Vagina (tissue), 2 donors: ENCODE data around the gene CWC22.

Experiments used
- POLR2A ChIP-seq, 2 donors: fragments of 450-650 bp; IDR thresholded peaks; one replicate each; pipeline ENCODE4 v1.6.1; 2017; ENCODE audit warnings: antibody characterized with exemption in 2 of 2, mild to moderate bottlenecking in 2 of 2, moderate library complexity in 2 of 2
- TF ChIP-seq, protein P1 (sequence below), 3 experiments: fragments of 450-650 bp in 2 of 3; fragments of 200-600 bp in 1 of 3; sonication (generic) in 1 of 3; IDR thresholded peaks; one replicate each; pipeline ENCODE4 v1.5.1; 2017 to 2019; ENCODE audit warnings: antibody characterized with exemption in 3 of 3, mild to moderate bottlenecking in 2 of 3, moderate library complexity in 2 of 3

DNA sequence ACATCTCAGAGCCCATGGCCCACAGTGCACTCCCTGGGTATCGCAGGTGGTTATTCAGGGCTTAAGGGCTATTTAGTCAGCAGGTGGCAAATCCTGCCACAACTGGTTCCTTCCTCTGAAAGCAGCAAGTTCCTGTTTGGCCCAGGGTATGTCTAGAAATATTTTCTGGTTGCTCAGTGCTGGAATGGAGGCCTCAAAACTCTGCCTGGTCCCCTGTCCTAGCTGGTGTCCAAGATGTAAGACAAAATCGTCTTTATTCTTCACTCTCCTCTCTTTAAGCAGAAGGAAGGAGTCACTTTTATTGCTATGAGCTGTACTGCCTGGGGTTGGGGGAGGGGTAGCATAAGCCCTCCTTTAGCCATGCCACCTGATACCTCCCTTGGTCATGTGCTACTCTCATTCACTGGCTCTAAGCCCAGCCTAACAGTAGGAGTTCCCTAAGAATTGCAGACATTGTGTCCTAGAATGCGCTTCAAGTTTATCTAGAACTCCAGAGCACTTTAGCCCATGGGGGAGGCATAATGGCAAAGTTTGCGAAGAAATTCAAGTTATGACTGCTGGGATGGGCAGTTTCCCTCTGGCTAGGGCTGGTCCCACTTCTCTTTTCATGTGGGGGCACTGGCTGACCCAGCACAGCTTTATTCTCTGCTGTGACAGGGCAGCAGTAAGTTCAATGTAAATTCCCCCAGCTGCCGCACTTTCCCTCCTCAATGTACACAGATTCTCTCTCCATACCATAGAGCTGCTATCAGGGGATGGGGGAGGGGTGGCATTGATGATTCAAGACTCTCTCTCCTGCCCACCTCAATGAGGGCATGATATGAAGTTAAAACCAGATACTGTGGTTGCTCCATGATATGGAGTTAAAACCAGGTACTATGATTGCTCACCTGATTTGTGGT, 27.1 kb upstream of the CWC22 start:
- no peak for TF ChIP-seq POLR2A (IDR thresholded peaks at IDR 0.05)
- TF ChIP-seq, protein P1, sequence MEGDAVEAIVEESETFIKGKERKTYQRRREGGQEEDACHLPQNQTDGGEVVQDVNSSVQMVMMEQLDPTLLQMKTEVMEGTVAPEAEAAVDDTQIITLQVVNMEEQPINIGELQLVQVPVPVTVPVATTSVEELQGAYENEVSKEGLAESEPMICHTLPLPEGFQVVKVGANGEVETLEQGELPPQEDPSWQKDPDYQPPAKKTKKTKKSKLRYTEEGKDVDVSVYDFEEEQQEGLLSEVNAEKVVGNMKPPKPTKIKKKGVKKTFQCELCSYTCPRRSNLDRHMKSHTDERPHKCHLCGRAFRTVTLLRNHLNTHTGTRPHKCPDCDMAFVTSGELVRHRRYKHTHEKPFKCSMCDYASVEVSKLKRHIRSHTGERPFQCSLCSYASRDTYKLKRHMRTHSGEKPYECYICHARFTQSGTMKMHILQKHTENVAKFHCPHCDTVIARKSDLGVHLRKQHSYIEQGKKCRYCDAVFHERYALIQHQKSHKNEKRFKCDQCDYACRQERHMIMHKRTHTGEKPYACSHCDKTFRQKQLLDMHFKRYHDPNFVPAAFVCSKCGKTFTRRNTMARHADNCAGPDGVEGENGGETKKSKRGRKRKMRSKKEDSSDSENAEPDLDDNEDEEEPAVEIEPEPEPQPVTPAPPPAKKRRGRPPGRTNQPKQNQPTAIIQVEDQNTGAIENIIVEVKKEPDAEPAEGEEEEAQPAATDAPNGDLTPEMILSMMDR (IDR thresholded peaks at IDR 0.05): no peak
